ENCODE data around the gene MMP17. TPM values are rescaled to one million over a fixed set of nuclear protein-coding genes. Genes with fewer than 3 reads are reported as not detected.

Gene MMP17
- total and polyA plus RNA-seq, 2 donors from 2014 or later, result 0.82 to 3.2 TPM

DNA sequence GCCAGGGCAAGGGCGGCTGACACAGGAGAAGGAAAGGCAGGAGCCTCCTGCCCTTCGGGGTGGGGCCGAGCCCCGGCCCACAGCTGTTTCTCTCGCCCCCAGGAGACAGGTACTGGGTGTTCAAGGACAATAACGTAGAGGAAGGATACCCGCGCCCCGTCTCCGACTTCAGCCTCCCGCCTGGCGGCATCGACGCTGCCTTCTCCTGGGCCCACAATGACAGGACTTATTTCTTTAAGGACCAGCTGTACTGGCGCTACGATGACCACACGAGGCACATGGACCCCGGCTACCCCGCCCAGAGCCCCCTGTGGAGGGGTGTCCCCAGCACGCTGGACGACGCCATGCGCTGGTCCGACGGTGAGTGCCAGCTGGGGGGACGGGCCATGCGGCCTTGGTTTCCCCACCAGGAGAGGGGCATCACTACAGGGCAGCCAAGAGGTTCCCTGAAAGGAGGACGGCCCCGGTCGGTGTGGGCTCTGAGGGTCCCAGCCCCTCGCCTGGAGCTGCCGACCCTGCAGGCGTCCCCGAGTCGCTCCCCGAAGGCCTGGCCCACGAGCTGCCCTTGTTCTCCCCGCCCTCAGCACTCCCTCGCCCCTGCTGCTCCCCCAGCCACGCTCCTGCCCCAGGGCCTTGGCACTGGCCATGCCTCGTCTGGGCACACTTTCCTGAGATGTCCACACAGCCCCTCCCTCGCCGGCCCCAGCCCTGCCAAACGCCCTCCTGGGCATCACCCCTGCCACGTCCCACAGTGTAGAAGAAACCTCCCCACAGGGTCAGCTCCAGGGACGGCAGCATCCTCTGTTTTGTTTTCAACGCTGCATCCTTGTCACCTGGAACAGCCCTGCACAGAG is 21.7 kb downstream of the MMP17 start:
- FAIRE-seq (no peak), DNase-seq (no peak)
- no peaks in the 10 kb centered on the region for H3K36me3 ChIP-seq (ENCODE audit: control insufficient read depth in 2 of 3, insufficient read depth in 3 of 3, low read length in 3 of 3)
- no peaks in the 10 kb centered on the region for H3K4me1 ChIP-seq (ENCODE audit: control insufficient read depth in 2 of 3, insufficient read depth in 2 of 3, low read depth in 1 of 3, low read length in 3 of 3)
- H3K9me3 ChIP-seq (ENCODE audit: control insufficient read depth in 2 of 3, insufficient read depth in 1 of 3, low read length in 3 of 3), result no peaks in the 10 kb centered on the region
- no peak overlapping the region for H3K27ac ChIP-seq (ENCODE audit: low read depth in 2 of 2, low read length in 2 of 2)
- H3K9ac ChIP-seq (ENCODE audit: low read length in 3 of 3), result no peak overlapping the region
- TF ChIP-seq, protein P1, sequence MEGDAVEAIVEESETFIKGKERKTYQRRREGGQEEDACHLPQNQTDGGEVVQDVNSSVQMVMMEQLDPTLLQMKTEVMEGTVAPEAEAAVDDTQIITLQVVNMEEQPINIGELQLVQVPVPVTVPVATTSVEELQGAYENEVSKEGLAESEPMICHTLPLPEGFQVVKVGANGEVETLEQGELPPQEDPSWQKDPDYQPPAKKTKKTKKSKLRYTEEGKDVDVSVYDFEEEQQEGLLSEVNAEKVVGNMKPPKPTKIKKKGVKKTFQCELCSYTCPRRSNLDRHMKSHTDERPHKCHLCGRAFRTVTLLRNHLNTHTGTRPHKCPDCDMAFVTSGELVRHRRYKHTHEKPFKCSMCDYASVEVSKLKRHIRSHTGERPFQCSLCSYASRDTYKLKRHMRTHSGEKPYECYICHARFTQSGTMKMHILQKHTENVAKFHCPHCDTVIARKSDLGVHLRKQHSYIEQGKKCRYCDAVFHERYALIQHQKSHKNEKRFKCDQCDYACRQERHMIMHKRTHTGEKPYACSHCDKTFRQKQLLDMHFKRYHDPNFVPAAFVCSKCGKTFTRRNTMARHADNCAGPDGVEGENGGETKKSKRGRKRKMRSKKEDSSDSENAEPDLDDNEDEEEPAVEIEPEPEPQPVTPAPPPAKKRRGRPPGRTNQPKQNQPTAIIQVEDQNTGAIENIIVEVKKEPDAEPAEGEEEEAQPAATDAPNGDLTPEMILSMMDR (IDR thresholded peaks at IDR 0.05; ENCODE audit: borderline replicate concordance, extremely low read depth, insufficient read depth), result no peak
- no peaks in the 10 kb centered on the region for H3K27me3 ChIP-seq (ENCODE audit: control insufficient read depth, insufficient read depth, low read length)
- intact Hi-C loops (cut with DNase I), result no loop called here
- H3K4me3 ChIP-seq (ENCODE audit: low read length in 3 of 3), result no peak overlapping the region

DNA sequence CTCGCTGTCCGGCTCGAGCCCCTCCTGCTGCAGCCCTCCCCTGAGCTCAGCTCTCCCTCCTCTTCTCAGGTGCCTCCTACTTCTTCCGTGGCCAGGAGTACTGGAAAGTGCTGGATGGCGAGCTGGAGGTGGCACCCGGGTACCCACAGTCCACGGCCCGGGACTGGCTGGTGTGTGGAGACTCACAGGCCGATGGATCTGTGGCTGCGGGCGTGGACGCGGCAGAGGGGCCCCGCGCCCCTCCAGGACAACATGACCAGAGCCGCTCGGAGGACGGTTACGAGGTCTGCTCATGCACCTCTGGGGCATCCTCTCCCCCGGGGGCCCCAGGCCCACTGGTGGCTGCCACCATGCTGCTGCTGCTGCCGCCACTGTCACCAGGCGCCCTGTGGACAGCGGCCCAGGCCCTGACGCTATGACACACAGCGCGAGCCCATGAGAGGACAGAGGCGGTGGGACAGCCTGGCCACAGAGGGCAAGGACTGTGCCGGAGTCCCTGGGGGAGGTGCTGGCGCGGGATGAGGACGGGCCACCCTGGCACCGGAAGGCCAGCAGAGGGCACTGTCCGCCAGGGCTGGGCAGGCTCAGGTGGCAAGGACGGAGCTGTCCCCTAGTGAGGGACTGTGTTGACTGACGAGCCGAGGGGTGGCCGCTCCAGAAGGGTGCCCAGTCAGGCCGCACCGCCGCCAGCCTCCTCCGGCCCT is 22.8 kb downstream of the MMP17 start:
- Histone ChIP-seq H3K27ac (ENCODE audit: low read depth in 2 of 2, low read length in 2 of 2) (no peak overlapping the region), H3K4me3 (ENCODE audit: low read length in 3 of 3) (no peak overlapping the region), H3K9ac (ENCODE audit: low read length in 3 of 3) (no peak overlapping the region), H3K27me3 (ENCODE audit: control insufficient read depth, insufficient read depth, low read length) (no peaks in the 10 kb centered on the region), H3K36me3 (ENCODE audit: control insufficient read depth in 2 of 3, insufficient read depth in 3 of 3, low read length in 3 of 3) (no peaks in the 10 kb centered on the region), H3K4me1 (ENCODE audit: control insufficient read depth in 2 of 3, insufficient read depth in 2 of 3, low read depth in 1 of 3, low read length in 3 of 3) (no peaks in the 10 kb centered on the region), H3K9me3 (ENCODE audit: control insufficient read depth in 2 of 3, insufficient read depth in 1 of 3, low read length in 3 of 3) (no peaks in the 10 kb centered on the region)
- TF ChIP-seq, protein P1 (IDR thresholded peaks at IDR 0.05; ENCODE audit: borderline replicate concordance, extremely low read depth, insufficient read depth), result peak; percentile 94
- FAIRE-seq, result no peak
- intact Hi-C loops (cut with DNase I), result no loop called here
- peak in 1 of 5 donors; percentile 43 for DNase-seq

DNA sequence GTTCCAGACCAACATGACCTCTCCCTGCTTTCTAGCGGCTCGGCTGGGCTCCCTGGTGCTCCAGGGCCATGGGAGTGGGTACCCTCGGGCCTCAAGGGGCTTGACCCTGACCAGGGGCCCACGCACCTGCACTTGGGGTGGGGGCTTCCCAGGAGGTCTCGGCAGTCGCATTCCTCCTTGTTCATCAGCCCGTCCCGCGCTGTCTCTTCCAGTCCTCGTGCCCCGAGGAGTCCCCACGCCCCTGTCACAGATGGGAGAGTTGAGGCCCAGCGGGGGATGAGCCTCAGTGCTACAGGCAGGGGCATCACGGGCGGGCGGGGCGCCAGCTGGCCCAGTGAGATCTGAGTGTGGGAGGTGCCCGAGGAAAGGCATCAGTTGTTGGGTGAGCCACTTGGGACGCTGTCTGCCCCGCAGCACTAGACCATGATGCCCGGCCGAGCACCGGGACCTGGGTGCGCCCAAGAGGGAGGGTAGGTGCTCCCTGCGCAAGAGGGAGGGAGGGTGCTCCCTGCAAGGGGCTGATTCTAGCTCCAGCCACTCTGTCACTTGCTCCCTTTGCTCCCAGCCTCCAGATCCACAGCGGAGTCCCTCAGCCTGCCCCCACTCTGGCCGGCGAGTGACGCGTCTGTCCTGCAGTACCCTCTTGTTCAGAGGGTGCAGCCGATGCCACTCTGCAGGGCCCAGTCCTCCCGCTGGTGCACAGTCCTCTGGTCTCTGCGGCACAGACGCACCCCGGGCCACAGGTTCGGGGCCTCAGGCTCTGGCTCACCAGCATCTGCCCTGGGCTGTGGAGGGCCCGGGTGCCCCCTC is 23.8 kb downstream of the MMP17 start:
- intact Hi-C loops (cut with DNase I), result no loop called here
- no peak overlapping the region for H3K9ac ChIP-seq (ENCODE audit: low read length in 3 of 3)
- no peaks in the 10 kb centered on the region for H3K27me3 ChIP-seq (ENCODE audit: control insufficient read depth, insufficient read depth, low read length)
- no peaks in the 10 kb centered on the region for H3K9me3 ChIP-seq (ENCODE audit: control insufficient read depth in 2 of 3, insufficient read depth in 1 of 3, low read length in 3 of 3)
- FAIRE-seq, result no peak
- H3K27ac ChIP-seq (ENCODE audit: low read depth in 2 of 2, low read length in 2 of 2), result no peak overlapping the region
- DNase-seq, result peak in 1 of 5 donors; percentile 46
- no peaks in the 10 kb centered on the region for H3K36me3 ChIP-seq (ENCODE audit: control insufficient read depth in 2 of 3, insufficient read depth in 3 of 3, low read length in 3 of 3)
- H3K4me3 ChIP-seq (ENCODE audit: low read length in 3 of 3), result no peak overlapping the region
- TF ChIP-seq, protein P1 (IDR thresholded peaks at IDR 0.05; ENCODE audit: borderline replicate concordance, extremely low read depth, insufficient read depth), result no peak
- no peaks in the 10 kb centered on the region for H3K4me1 ChIP-seq (ENCODE audit: control insufficient read depth in 2 of 3, insufficient read depth in 2 of 3, low read depth in 1 of 3, low read length in 3 of 3)
